Uterus (tissue), 4 donors: ENCODE results near the gene CCND1. TPM values are rescaled to one million over a fixed set of nuclear protein-coding genes. Genes with fewer than 3 reads are reported as not detected.

ENCODE experiments used
- DNase-seq, 2 donors: peaks; one replicate each; pipeline ENCODE4 v3.0.0-alpha.2; 2019 to 2020
- H3K27ac ChIP-seq, 2 donors: fragments of 200-600 bp; sonication (generic); 1 replicate in 1 of 2; 2 replicates in 1 of 2; pipeline ENCODE4 v1.5.1; 2016 to 2018
- H3K27me3 ChIP-seq, 2 donors: fragments of 200-600 bp; sonication (generic); one replicate each; pipeline ENCODE4 v1.5.1; 2018 to 2019; ENCODE audit warnings: control low read depth in 1 of 2
- H3K36me3 ChIP-seq, 2 donors: fragments of 200-600 bp; sonication (generic); one replicate each; pipeline ENCODE4 v1.5.1; 2019; ENCODE audit warnings: control low read depth in 1 of 2
- H3K4me1 ChIP-seq, 2 donors: fragments of 200-600 bp; sonication (generic); one replicate each; pipeline ENCODE4 v1.5.1; 2018 to 2019; ENCODE audit warnings: control low read depth in 1 of 2
- H3K4me3 ChIP-seq, 2 donors: fragments of 200-600 bp; sonication (generic); 1 replicate in 1 of 2; 2 replicates in 1 of 2; pipeline ENCODE4 v1.5.1; 2018 to 2019; ENCODE audit warnings: mild to moderate bottlenecking in 1 of 2
- H3K9me3 ChIP-seq, 2 donors: fragments of 200-600 bp; sonication (generic); one replicate each; pipeline ENCODE4 v1.5.1; 2019; ENCODE audit warnings: control low read depth in 1 of 2
- POLR2A ChIP-seq, 2 donors: fragments of 450-650 bp; IDR thresholded peaks; one replicate each; pipeline ENCODE4 v1.6.1; 2016; ENCODE audit warnings: antibody characterized with exemption in 2 of 2, mild to moderate bottlenecking in 1 of 2, moderate library complexity in 1 of 2
- intact Hi-C: fragments of 100-400 bp; cut with DNase I; formaldehyde crosslinking; loops from one replicate; pipeline ENCODE4 v1.15.1; 2023; ENCODE audit warnings: low total_unique reads
- total RNA-seq, 4 donors: library from RNA; depleted of rRNA in 3 of 4; stranded (reverse); fragments of >200 nt in 3 of 4; gene quantifications; one replicate each; pipeline versions ENCODE4 v1.1.0 to v1.2.4, GENCODE V29; 2014 to 2023
- TF ChIP-seq, protein P1 (sequence below), 4 experiments: fragments of 200-600 bp in 2 of 4; fragments of 450-650 bp in 2 of 4; sonication (generic) in 2 of 4; IDR thresholded peaks; one replicate each; pipeline ENCODE4 v1.5.1; 2016 to 2019; ENCODE audit warnings: antibody characterized with exemption in 4 of 4, mild to moderate bottlenecking in 2 of 4, moderate library complexity in 1 of 4
- donor health status: DM: yes; HTN: yes; CAD: no.

CCND1 gene
- total RNA-seq, 4 donors from 2014 or later, result 2.9 to 96.5 (median 20.5) TPM

DNA sequence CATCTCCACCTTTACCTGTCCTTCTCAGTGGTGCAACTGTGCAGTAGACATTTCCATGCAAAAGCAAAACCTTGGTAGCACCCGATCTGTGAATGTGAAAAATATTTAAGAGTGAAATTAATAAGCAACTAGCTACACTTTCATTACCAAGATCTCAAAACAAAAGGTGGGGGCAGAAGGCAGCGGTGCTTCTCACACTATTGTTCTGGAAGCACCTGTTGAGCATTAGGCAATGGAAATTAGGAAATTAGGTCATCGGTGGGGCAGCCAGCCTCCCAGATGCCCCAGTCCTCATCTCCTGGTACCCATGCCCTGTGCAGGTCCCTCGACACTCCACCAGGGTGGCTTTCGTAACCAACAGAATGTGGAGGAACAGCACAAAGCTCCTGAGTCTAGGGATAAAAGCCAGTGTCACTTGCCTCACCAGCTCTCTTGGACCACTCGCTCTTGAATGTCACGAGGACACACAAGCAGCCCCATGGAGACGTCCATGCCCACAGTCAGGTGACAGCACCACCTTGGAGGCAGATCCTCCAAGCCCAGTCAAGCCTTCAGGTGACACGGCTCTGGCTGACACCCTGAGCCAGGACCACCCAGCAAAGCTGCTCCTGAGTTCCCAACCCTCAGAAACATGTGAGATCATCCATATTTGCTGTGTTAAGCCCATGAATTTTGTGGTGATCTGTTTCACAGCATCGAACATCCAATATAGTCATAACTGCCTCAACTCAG, 30.9 kb downstream of the CCND1 start:
- TF ChIP-seq, protein P1, sequence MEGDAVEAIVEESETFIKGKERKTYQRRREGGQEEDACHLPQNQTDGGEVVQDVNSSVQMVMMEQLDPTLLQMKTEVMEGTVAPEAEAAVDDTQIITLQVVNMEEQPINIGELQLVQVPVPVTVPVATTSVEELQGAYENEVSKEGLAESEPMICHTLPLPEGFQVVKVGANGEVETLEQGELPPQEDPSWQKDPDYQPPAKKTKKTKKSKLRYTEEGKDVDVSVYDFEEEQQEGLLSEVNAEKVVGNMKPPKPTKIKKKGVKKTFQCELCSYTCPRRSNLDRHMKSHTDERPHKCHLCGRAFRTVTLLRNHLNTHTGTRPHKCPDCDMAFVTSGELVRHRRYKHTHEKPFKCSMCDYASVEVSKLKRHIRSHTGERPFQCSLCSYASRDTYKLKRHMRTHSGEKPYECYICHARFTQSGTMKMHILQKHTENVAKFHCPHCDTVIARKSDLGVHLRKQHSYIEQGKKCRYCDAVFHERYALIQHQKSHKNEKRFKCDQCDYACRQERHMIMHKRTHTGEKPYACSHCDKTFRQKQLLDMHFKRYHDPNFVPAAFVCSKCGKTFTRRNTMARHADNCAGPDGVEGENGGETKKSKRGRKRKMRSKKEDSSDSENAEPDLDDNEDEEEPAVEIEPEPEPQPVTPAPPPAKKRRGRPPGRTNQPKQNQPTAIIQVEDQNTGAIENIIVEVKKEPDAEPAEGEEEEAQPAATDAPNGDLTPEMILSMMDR (IDR thresholded peaks at IDR 0.05), result no peak
- no peak for TF ChIP-seq POLR2A (IDR thresholded peaks at IDR 0.05)
- intact Hi-C loops, result no loop called here
- H3K36me3 ChIP-seq, result no peaks in the 10 kb centered on the region
- H3K4me1 ChIP-seq, result peaks cover 0 to 10% of the 10 kb centered on the region in 2 donors
- no peaks in the 10 kb centered on the region for H3K27me3 ChIP-seq
- H3K4me3 ChIP-seq, result no peak overlapping the region
- H3K27ac ChIP-seq, result no peak overlapping the region
- no peak for DNase-seq
- no peaks in the 10 kb centered on the region for H3K9me3 ChIP-seq

DNA sequence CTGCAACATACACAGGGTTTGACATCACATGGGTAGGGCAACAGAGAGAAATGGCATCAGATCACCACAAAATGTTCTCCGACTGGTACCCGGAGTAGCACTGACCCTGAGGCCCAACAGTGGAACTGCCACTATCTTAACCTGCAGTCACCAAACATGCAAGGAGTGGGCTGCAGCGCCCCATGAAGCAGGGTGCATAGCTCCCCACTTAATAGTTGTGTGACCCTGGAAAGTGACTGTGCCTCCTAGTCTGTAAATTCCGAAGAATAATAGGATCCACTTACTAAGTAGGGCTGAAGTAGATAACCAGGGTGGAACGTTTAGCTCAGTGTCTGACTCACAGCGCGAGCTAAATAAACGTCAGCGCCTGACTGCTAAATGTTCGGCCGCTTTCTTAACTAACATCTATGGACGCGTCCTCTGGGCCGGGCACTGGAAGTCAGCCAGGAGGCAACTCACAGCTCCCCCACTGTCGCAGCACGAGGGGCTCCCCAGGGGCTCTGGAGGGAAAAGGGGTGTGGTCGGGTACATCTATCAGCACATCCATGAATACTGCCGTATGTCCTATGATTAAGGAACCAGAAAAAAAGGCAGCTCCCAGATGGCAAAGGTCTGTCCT, 33.4 kb downstream of the CCND1 start:
- DNase-seq, result no peak
- TF ChIP-seq, protein P1 (IDR thresholded peaks at IDR 0.05), result no peak
- TF ChIP-seq POLR2A (IDR thresholded peaks at IDR 0.05), result no peak
- H3K4me1 ChIP-seq, result peaks cover 0 to 10% of the 10 kb centered on the region in 2 donors
- H3K9me3 ChIP-seq, result no peaks in the 10 kb centered on the region
- H3K27me3 ChIP-seq, result no peaks in the 10 kb centered on the region
- peak overlapping the region; percentile 74 to 86 for H3K27ac ChIP-seq
- H3K4me3 ChIP-seq, result peak overlapping the region; percentile 87 to 99
- H3K36me3 ChIP-seq, result no peaks in the 10 kb centered on the region
- intact Hi-C loops, result no loop called here

DNA sequence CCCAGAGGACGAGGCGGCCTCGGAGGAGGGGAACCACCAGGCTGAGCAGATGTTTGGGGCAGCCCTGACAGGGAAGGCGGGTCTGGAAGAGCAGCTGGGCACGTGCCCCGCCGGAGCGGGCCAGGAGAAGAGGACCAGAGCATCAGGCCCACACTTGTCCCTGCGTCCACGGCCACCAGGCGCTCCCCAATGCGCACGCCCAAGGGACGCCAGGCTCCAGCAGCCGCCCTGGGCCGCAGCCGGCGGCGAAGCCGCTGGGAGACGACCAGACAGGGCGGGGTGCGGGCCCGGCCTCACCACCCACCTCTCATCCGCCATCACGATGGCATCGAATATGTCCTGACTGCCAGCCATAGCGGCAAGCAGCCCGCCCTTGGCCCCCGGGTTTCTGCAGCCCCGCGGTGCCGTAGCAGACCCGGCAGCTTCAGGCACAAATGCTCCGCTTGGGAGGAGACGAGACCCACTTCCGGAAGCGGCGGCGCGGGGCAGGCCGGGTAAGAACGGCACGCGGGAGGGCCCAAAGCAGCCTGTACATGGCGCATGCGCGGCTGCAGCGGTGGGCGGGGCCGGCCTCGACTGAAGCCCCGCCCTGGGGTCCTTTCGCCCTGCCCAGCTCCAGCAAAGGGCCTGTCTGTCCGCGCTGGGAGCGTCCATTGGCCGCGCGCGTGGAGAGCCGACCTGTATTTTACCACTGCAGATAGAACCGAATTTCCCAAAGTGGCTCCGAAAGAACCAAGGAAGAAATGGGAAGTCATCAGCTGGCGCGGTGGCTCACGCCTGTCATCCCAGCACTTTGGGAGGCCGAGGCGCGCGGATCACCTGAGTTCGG, 34.1 kb downstream of the CCND1 start, which contains the start of gene LTO1:
Gene LTO1, minus strand, starts transcription at position 468 of the 829 bp plus-strand sequence. Its CDS starts 114 bp downstream, at position 354.
- H3K36me3 ChIP-seq, result no peaks in the 10 kb centered on the region
- H3K27ac ChIP-seq, result peak within 1 kb of the TSS; percentile 74 to 86
- H3K27me3 ChIP-seq, result no peaks in the 10 kb centered on the region
- intact Hi-C loops, result no loop called here
- DNase-seq, result peak; percentile 96 to 98
- peak within 1 kb of the TSS; percentile 87 to 99 for H3K4me3 ChIP-seq
- peaks cover 0 to 10% of the 10 kb centered on the region in 2 donors for H3K4me1 ChIP-seq
- no peaks in the 10 kb centered on the region for H3K9me3 ChIP-seq
- TF ChIP-seq POLR2A (IDR thresholded peaks at IDR 0.05), result peak; percentile 46 to 65
- TF ChIP-seq, protein P1 (IDR thresholded peaks at IDR 0.05), result peak in 2 of 4 experiments; percentile 16 to 38

DNA sequence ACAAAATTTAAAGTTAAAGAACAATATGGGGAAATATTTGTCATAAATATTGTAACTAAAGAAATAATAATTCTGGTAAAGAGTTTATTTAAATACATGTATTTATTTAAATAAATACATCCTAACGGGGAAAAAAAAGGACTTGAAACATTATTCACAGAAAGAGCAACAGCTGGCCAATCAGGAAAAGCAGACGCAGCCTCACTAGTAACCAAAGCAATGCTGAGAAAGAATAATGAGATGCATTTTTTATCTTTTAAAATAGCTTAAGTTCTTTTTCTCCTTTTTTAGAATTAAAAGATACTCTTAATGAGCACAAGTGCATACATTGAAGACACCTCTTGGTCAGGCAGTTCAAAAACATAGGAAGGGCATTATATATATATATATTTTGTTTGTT, 36.8 kb downstream of the CCND1 start:
- H3K9me3 ChIP-seq, result no peaks in the 10 kb centered on the region

More for the DNA sequence above, 36.8 kb downstream of the CCND1 start:
- DNase-seq, result no peak
- Histone ChIP-seq H3K4me1 (peaks cover 0 to 10% of the 10 kb centered on the region in 2 donors), H3K36me3 (no peaks in the 10 kb centered on the region), H3K4me3 (no peak overlapping the region), H3K27me3 (no peaks in the 10 kb centered on the region), H3K27ac (no peak overlapping the region)
- intact Hi-C loops, result no loop called here
- no peak for TF ChIP-seq POLR2A (IDR thresholded peaks at IDR 0.05)
- TF ChIP-seq, protein P1 (IDR thresholded peaks at IDR 0.05), result no peak
